OCI-LY7 (cell line): Measurements from ENCODE around the gene SEC23A. TPM values are rescaled to one million over a fixed set of nuclear protein-coding genes. Genes with fewer than 3 reads are reported as not detected.

ENCODE experiments used
- BruUV-seq: library from RNA; stranded (reverse); fragments of 400-500 nt; replicated peaks from 2 replicates; lab custom pipeline; 2021; lab: Mats Ljungman, UMichigan
- CTCF ChIA-PET: fragments of 300-600 bp; sonication (Branson Sonifier 250); formaldehyde crosslinking; loops from one replicate; lab custom pipeline; 2022; ENCODE audit warnings: antibody characterized with exemption; ENCODE audit not compliant: unreplicated experiment; lab: Charles Lee
- POLR2A ChIA-PET: fragments of 300-600 bp; sonication (Branson Sonifier 250); formaldehyde crosslinking; loops from one replicate; lab custom pipeline; 2022; ENCODE audit warnings: antibody characterized with exemption; lab: Charles Lee
- DNase-seq: peaks from one replicate; pipeline ENCODE4 v3.0.0-alpha.2; 2015; ENCODE audit warnings: low spot score
- H2AFZ ChIP-seq: fragments of 200-600 bp; sonication (generic), shearing (Covaris generic); 2 replicates; pipeline ENCODE4 v1.6.1; 2014; ENCODE audit warnings: mild to moderate bottlenecking, antibody characterized with exemption, low read length, moderate library complexity
- H3K27ac ChIP-seq: fragments of 200-600 bp; sonication (generic); 2 replicates; pipeline ENCODE4 v1.5.1; 2014; ENCODE audit warnings: mixed run types, low read depth, mild to moderate bottlenecking, moderate library complexity, low read length, inconsistent platforms; ENCODE audit not compliant: poor library complexity, severe bottlenecking
- H3K36me3 ChIP-seq: fragments of 200-600 bp; sonication (generic); 2 replicates; pipeline ENCODE4 v1.6.1; 2014; ENCODE audit warnings: mild to moderate bottlenecking, antibody characterized with exemption, low read length, moderate library complexity, mixed read lengths; ENCODE audit not compliant: insufficient read depth
- H3K4me1 ChIP-seq: fragments of 200-600 bp; sonication (generic); 2 replicates; pipeline ENCODE4 v1.5.1; 2014; ENCODE audit warnings: mild to moderate bottlenecking, low read length; ENCODE audit not compliant: insufficient read depth, poor library complexity, severe bottlenecking
- H3K4me2 ChIP-seq: fragments of 200-600 bp; sonication (generic); 2 replicates; pipeline ENCODE4 v1.6.1; 2014; ENCODE audit warnings: mild to moderate bottlenecking, low read length
- H3K4me3 ChIP-seq: fragments of 200-600 bp; sonication (generic); 2 replicates; pipeline ENCODE4 v1.5.1; 2014; ENCODE audit warnings: mild to moderate bottlenecking, low read depth, low read length; ENCODE audit not compliant: poor library complexity, severe bottlenecking
- H3K79me2 ChIP-seq: fragments of 200-600 bp; sonication (generic); 2 replicates; pipeline ENCODE4 v1.6.1; 2016; ENCODE audit warnings: low read depth, mild to moderate bottlenecking, low read length, moderate library complexity, mixed read lengths; ENCODE audit not compliant: insufficient read depth
- H3K9me2 ChIP-seq: fragments of 200-600 bp; sonication (generic); 2 replicates; pipeline ENCODE4 v1.6.1; 2016; ENCODE audit warnings: mild to moderate bottlenecking, low read length, mixed read lengths; ENCODE audit not compliant: insufficient read depth
- H3K9me3 ChIP-seq: fragments of 200-600 bp; sonication (generic); 2 replicates; pipeline ENCODE4 v1.6.1; 2014; ENCODE audit warnings: mild to moderate bottlenecking, mixed run types, low read length, mixed read lengths
- H4K20me1 ChIP-seq: fragments of 200-600 bp; sonication (generic); 2 replicates; pipeline ENCODE4 v1.6.1; 2014; ENCODE audit warnings: mild to moderate bottlenecking, antibody characterized with exemption, low read length, moderate library complexity, mixed read lengths; ENCODE audit not compliant: insufficient read depth
- EZH2phosphoT487 ChIP-seq: fragments of 200-600 bp; sonication (generic); IDR thresholded peaks from 2 replicates; pipeline ENCODE4 v1.6.1; 2018; ENCODE audit warnings: low read depth, borderline replicate concordance, mild to moderate bottlenecking, mixed run types, antibody characterized with exemption, low read length, moderate library complexity, mixed read lengths
- intact Hi-C: fragments of 100-400 bp; cut with micrococcal nuclease; formaldehyde crosslinking; loops from one replicate; pipeline ENCODE4 v1.10.0; 2022; ENCODE audit not compliant: unreplicated experiment
- small RNA-seq: library from RNA; depleted of rRNA; stranded (forward); fragments of <200 nt; gene quantifications from one replicate; pipeline ENCODE3, GENCODE V24; 2014
- total RNA-seq, 2 experiments: library from RNA; depleted of rRNA in 1 of 2; stranded (reverse); fragments of >200 nt in 1 of 2; shearing (Covaris generic) in 1 of 2; gene quantifications; 2 replicates each; pipeline ENCODE4 v1.2.3, GENCODE V29; 2014 to 2022
- TF ChIP-seq, protein P1 (sequence below): fragments of 200-600 bp; sonication (generic); conservative IDR thresholded peaks from 2 replicates; pipeline ENCODE4 v1.5.1; 2014; ENCODE audit warnings: mild to moderate bottlenecking, antibody characterized with exemption, low read length, moderate library complexity, mixed read lengths

SEC23A gene
- total RNA-seq, 2 experiments from 2014 or later = 47.5 to 55.7 TPM

DNA sequence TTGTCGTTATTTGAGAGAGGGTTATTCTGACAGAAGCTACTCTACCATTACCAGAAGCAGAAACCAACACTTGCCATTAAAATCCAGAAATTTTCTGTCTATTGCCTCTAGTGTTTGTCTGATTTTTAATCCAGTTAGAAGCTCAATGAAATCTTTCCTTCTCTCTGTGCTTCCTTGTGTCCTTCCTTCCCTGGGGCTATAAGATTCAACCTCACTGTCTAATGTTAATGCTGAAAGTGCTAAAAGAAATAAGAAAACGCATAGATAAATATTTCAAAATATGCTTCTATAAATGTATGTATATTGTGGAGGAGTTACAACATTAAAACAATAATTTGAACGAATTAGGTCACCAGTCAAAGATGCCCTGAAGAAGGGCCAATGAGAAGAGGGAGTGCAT lies 120.8 kb downstream of the SEC23A start:
- BruUV-seq = no TSS peak
- no peaks in the 10 kb centered on the region for H3K4me1 ChIP-seq
- H3K9me3 ChIP-seq = no peaks in the 10 kb centered on the region
- no peak overlapping the region for H3K4me2 ChIP-seq
- no peak overlapping the region for H3K27ac ChIP-seq
- ChIA-PET CTCF (no interaction called here), POLR2A (no interaction called here)
- H4K20me1 ChIP-seq = no peaks in the 10 kb centered on the region
- no peaks in the 10 kb centered on the region for H3K36me3 ChIP-seq
- intact Hi-C loops = no loop called here
- H3K9me2 ChIP-seq = no peaks in the 10 kb centered on the region
- no peaks in the 10 kb centered on the region for H3K79me2 ChIP-seq
- TF ChIP-seq, protein P1, sequence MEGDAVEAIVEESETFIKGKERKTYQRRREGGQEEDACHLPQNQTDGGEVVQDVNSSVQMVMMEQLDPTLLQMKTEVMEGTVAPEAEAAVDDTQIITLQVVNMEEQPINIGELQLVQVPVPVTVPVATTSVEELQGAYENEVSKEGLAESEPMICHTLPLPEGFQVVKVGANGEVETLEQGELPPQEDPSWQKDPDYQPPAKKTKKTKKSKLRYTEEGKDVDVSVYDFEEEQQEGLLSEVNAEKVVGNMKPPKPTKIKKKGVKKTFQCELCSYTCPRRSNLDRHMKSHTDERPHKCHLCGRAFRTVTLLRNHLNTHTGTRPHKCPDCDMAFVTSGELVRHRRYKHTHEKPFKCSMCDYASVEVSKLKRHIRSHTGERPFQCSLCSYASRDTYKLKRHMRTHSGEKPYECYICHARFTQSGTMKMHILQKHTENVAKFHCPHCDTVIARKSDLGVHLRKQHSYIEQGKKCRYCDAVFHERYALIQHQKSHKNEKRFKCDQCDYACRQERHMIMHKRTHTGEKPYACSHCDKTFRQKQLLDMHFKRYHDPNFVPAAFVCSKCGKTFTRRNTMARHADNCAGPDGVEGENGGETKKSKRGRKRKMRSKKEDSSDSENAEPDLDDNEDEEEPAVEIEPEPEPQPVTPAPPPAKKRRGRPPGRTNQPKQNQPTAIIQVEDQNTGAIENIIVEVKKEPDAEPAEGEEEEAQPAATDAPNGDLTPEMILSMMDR = no peak
- TF ChIP-seq EZH2phosphoT487 = no peak
- no peak overlapping the region for H2AFZ ChIP-seq
- H3K4me3 ChIP-seq = no peak overlapping the region
- DNase-seq = no peak

Small RNAs within 50 kb of the gene (small RNA-seq; reads per million reads assigned to genes)
- gene AL109628.1 = not detected
- gene RF00019 = not detected

Other genes starting within 250 kb of the SEC23A start
- 53.4 and 72.0 TPM in 2 replicates for gene GEMIN2, start 11.1 kb upstream of the SEC23A start, total RNA-seq (2014; rRNA removed; shearing (Covaris generic))
- gene GEMIN2, start 11.1 kb upstream of the SEC23A start, total RNA-seq (2022) = 46.2 and 47.1 TPM in 2 replicates
- 21.0 and 30.3 TPM in 2 replicates for gene TRAPPC6B, start 67.1 kb upstream of the SEC23A start, total RNA-seq (2014; rRNA removed; shearing (Covaris generic))
- 27.2 and 30.7 TPM in 2 replicates for gene TRAPPC6B, start 67.1 kb upstream of the SEC23A start, total RNA-seq (2022)
- 93.5 and 137 TPM in 2 replicates for gene PNN, start 72.0 kb upstream of the SEC23A start, total RNA-seq (2014; rRNA removed; shearing (Covaris generic))
- 187 and 214 TPM in 2 replicates for gene PNN, start 72.0 kb upstream of the SEC23A start, total RNA-seq (2022)
- 16.9 and 20.2 TPM in 2 replicates for gene MIA2, start 130.7 kb upstream of the SEC23A start, total RNA-seq (2014; rRNA removed; shearing (Covaris generic))
- gene MIA2, start 130.7 kb upstream of the SEC23A start, total RNA-seq (2022) = 28.3 and 34.4 TPM in 2 replicates